Peyer's patch (tissue), 4 donors: ENCODE measurements around the gene RCSD1.

Experiments
- CTCF ChIP-seq, 6 experiments: fragments of 450-650 bp in 4 of 6; fragments of 200-600 bp in 2 of 6; sonication (generic) in 1 of 6; IDR thresholded peaks; one replicate each; pipeline ENCODE4 v1.5.1; 2017 to 2019; ENCODE audit warnings: antibody characterized with exemption in 6 of 6, mild to moderate bottlenecking in 3 of 6, moderate library complexity in 1 of 6
- POLR2A ChIP-seq, 2 donors: fragments of 450-650 bp; IDR thresholded peaks; one replicate each; pipeline ENCODE4 v1.5.1; 2017; ENCODE audit warnings: antibody characterized with exemption in 2 of 2, mild to moderate bottlenecking in 2 of 2, moderate library complexity in 2 of 2

GRCh38 chr1:167602840-167603239 is 27.2 kb upstream of the RCSD1 start:
- TF ChIP-seq CTCF (IDR thresholded peaks at IDR 0.05) = no peak
- TF ChIP-seq POLR2A (IDR thresholded peaks at IDR 0.05) = no peak
